ENCODE results near the gene CACNA1I.

The CACNA1I gene

GRCh38 chr22:39553429-39553828 lies 17.1 kb upstream of the CACNA1I start:
- TF ChIP-seq, protein P1, sequence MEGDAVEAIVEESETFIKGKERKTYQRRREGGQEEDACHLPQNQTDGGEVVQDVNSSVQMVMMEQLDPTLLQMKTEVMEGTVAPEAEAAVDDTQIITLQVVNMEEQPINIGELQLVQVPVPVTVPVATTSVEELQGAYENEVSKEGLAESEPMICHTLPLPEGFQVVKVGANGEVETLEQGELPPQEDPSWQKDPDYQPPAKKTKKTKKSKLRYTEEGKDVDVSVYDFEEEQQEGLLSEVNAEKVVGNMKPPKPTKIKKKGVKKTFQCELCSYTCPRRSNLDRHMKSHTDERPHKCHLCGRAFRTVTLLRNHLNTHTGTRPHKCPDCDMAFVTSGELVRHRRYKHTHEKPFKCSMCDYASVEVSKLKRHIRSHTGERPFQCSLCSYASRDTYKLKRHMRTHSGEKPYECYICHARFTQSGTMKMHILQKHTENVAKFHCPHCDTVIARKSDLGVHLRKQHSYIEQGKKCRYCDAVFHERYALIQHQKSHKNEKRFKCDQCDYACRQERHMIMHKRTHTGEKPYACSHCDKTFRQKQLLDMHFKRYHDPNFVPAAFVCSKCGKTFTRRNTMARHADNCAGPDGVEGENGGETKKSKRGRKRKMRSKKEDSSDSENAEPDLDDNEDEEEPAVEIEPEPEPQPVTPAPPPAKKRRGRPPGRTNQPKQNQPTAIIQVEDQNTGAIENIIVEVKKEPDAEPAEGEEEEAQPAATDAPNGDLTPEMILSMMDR (conservative IDR thresholded peaks at IDR 0.05; ENCODE audit: low read depth, low read length): no peak
- DNase-seq (ENCODE audit: low read depth): no peak
- H3K4me3 ChIP-seq (ENCODE audit: low read length): no peak overlapping the region

DNA sequence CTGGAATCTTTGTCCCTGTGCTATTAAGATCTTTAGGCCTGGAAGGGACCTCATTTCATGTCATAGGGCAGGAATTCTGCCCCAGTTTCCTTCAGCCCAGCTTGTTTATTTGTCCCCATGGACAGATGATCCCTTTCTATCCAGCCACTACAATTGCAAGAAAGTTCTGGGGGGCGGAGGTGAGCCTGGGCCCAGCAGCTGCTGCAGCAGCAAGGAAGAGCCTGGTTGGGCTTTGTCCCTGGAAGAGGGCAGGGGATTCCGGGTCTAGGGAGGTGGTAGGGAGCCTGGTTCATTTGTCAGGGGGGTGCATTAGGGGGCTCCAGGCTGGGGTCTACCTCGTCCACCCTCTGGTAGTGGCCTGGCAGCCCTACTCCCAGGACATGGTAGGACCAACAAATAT lies 16.4 kb upstream of the CACNA1I start:
- DNase-seq (ENCODE audit: low read depth): no peak
- TF ChIP-seq, protein P1 (conservative IDR thresholded peaks at IDR 0.05; ENCODE audit: low read depth, low read length): no peak
- H3K4me3 ChIP-seq (ENCODE audit: low read length): no peak overlapping the region

DNA sequence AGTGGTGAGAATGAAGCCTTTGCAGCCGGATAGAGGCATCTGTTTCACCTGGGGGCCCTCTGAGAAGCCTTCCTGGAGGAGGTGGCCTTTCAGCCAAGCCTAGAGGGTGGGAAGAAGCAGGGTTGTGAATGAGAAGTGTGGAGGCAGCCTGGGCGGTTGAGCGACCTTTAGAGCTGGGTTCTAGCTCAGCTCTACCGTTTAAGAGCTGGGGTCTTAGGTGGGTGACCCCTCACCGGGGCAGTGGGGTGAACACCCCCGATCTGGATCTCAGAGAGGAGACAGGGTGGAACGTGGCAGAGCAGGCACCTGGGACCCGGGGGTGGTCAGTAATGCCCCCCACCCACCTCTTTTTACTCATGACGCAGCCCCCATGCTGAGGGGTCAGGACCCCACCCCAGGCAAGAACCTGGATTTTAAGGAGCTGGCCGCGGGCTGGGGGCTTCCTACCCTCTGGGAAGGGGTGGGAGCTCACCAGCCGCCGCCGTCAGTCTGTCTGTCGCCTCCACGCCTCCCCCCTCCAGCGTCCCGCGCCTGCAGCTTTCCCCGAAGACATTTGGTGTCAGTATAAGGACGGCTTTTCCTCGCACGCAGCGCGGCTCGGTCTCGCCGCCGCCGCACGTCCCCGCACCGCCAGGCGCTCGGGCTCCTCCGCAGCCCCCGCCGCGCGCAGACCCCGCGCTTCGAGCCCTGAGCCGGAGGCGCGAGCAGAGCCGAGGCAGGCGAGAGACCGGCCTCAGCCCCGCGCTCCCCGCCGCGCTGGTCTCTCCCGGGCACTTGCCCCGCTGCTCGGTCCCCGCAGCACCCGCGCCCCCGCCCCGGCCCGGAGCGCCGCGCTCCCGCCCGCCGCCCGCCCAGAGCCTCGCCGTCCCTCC lies 13.3 kb upstream of the CACNA1I start:
- DNase-seq (ENCODE audit: low read depth): no peak
- TF ChIP-seq, protein P1 (conservative IDR thresholded peaks at IDR 0.05; ENCODE audit: low read depth, low read length): peak; percentile 10
- H3K4me3 ChIP-seq (ENCODE audit: low read length): no peak overlapping the region

DNA sequence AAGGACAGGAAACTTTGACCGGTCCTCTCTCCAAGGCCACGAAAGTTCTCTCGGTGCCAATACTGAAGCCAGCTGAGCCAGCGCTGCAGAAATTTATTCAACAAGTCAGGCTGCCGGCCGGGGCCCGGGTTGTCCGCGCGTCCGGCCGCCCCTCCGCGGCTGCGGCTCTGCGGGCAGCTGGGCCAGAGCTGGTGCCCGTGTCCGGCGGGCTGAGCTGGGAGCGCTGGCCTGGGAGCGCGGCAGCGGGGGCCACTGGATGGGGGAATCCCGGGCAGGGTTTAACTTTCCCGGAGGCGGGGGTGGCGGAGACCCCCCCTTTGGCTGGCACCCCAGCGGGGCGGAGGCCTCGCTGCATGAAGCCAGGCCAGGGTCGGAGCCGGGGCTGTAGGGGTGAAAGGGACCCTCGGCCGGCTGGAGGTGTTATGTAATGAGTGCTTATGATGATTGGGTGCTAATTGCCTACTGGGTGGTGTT lies 12.3 kb upstream of the CACNA1I start:
- TF ChIP-seq, protein P1 (conservative IDR thresholded peaks at IDR 0.05; ENCODE audit: low read depth, low read length): no peak
- no peak overlapping the region for H3K4me3 ChIP-seq (ENCODE audit: low read length)
- no peak for DNase-seq (ENCODE audit: low read depth)

GRCh38 chr22:39558950-39559349 lies 11.6 kb upstream of the CACNA1I start:
- no peak overlapping the region for H3K4me3 ChIP-seq (ENCODE audit: low read length)
- TF ChIP-seq, protein P1 (conservative IDR thresholded peaks at IDR 0.05; ENCODE audit: low read depth, low read length): no peak
- no peak for DNase-seq (ENCODE audit: low read depth)

DNA sequence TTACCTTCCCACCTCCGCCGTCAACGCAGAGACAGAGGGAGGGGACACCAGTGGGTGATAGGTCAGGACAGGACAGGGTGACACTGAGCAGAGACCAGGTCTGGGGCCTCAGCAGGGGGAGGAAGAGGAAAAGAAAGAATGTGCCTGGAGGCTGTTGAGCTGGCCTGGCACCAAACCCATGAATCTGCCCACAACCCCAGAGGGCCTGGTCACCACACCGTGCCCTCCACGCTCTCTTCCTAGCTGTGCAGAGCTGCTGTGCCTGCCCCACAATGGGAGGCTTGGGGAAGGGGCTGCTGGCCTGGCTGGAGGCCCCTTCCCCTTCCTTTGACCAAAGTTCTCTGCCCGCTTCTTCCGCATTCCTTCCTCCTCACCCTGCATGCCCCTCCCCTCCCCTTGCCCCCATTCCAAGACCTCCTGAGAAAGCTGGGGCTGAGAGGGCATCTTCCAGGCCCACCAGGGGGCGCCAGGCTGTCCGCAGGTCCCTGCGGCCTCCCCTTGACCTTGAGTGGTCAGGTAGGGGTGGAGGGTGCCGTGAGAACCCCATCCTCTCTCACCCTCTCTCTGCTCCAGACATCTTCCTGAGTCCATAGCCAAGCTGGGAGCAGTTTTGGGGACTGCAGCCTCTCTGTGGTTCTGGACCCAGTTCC lies 11.0 kb upstream of the CACNA1I start:
- TF ChIP-seq, protein P1 (conservative IDR thresholded peaks at IDR 0.05; ENCODE audit: low read depth, low read length): peak; percentile 68
- DNase-seq (ENCODE audit: low read depth): no peak
- H3K4me3 ChIP-seq (ENCODE audit: low read length): no peak overlapping the region

Data from retinal pigment epithelial cell (primary cell).